Upper lobe of left lung (tissue), 6 donors: Measurements from ENCODE around the gene CLHC1. TPM values are rescaled to one million over a fixed set of nuclear protein-coding genes. Genes with fewer than 3 reads are reported as not detected.

Experiments
- ATAC-seq, 2 donors: fragments of 200-7000 bp; cut with Tn5 transposase; one replicate each; pipeline ENCODE4 v1.9.1; 2022; ENCODE audit warnings: mild to moderate bottlenecking in 2 of 2, moderate library complexity in 2 of 2; ENCODE audit not compliant: low FRiP score in 2 of 2
- DNase-seq, 2 donors: peaks; one replicate each; pipeline ENCODE4 v3.0.0-alpha.2; 2019 to 2020
- H3K27ac ChIP-seq, 4 donors: fragments of 200-600 bp; sonication (generic); one replicate each; pipeline ENCODE4 v1.5.1; 2016 to 2019
- H3K27me3 ChIP-seq, 4 donors: fragments of 200-600 bp; sonication (generic); one replicate each; pipeline ENCODE4 v1.5.1; 2017 to 2019
- H3K36me3 ChIP-seq, 4 donors: fragments of 200-600 bp; sonication (generic); one replicate each; pipeline ENCODE4 v1.5.1; 2016 to 2019
- H3K4me1 ChIP-seq, 4 donors: fragments of 200-600 bp; sonication (generic); one replicate each; pipeline ENCODE4 v1.5.1; 2018 to 2019
- H3K4me3 ChIP-seq, 4 donors: fragments of 200-600 bp; sonication (generic); one replicate each; pipeline ENCODE4 v1.5.1; 2017 to 2019; ENCODE audit warnings: mild to moderate bottlenecking in 2 of 4, moderate library complexity in 1 of 4
- H3K9me3 ChIP-seq, 4 donors: fragments of 200-600 bp; sonication (generic); one replicate each; pipeline ENCODE4 v1.5.1; 2018 to 2019
- EP300 ChIP-seq, 4 donors: sonication (generic); formaldehyde crosslinking; IDR thresholded peaks; one replicate each; pipeline ENCODE4 v1.5.1; 2017; ENCODE audit warnings: antibody characterized with exemption in 4 of 4, control low read depth in 2 of 4
- POLR2A ChIP-seq, 4 donors: fragments of 450-650 bp; IDR thresholded peaks; one replicate each; pipeline ENCODE4 v1.5.1; 2016 to 2017; ENCODE audit warnings: antibody characterized with exemption in 4 of 4, mild to moderate bottlenecking in 2 of 4
- POLR2AphosphoS5 ChIP-seq, 2 donors: sonication (generic); formaldehyde crosslinking; IDR thresholded peaks; one replicate each; pipeline ENCODE4 v1.5.1; 2017; ENCODE audit warnings: antibody characterized with exemption in 2 of 2
- WGBS, 2 donors: methylation state at CpG; one replicate each; pipeline ENCODE4 v1.1.5; 2017 to 2018; 5-methylcytosine and 5-hydroxymethylcytosine counted together
- total RNA-seq, 6 donors: library from RNA; depleted of rRNA in 4 of 6; stranded (reverse); fragments of >200 nt in 4 of 6; gene quantifications; one replicate each; pipeline versions ENCODE4 v1.1.0 to v1.2.1, GENCODE V29; 2016 to 2021
- TF ChIP-seq, protein P1 (sequence below), 6 experiments: fragments of 450-650 bp in 4 of 6; fragments of 200-600 bp in 2 of 6; sonication (generic) in 2 of 6; IDR thresholded peaks; one replicate each; pipeline ENCODE4 v1.5.1; 2016 to 2019; ENCODE audit warnings: antibody characterized with exemption in 6 of 6
- donor health status: DM: no; HTN: no; CAD: no; lungs with moderate emphysema.
- donor health status: DM: no; HTN: yes; CAD: no; lungs with severe emphysema.

Gene CLHC1
- total RNA-seq, 6 donors from 2014 or later: 3.7 to 27.1 (median 11.9) TPM

DNA sequence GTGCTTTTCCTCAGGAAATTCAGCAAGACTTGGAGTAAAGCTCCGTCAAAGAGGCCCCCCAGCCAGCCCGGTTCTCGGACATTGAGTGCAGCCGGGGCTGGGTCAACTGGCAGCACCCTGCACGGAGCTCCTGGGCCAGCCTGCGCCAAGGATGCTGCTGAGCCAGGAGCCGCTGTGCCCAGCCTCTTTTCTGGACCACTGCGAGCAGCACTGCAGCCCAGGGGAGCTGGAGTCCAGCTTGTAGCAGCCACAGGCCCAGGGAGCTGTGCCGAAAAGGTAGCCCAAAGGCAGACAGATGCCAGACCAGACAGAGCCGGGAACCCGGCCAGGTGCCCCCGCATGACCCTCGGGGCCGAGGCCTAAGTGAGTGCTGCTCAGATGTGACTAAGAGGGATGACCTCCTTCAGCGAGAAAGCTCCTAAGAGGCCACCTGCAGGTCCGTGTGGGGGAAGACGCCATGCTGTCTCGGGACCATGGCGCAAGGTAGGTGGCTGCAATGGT lies 7.3 kb downstream of the CLHC1 start:
- ATAC-seq (no peak), DNase-seq (peak in 1 of 2 donors; percentile 74)

DNA sequence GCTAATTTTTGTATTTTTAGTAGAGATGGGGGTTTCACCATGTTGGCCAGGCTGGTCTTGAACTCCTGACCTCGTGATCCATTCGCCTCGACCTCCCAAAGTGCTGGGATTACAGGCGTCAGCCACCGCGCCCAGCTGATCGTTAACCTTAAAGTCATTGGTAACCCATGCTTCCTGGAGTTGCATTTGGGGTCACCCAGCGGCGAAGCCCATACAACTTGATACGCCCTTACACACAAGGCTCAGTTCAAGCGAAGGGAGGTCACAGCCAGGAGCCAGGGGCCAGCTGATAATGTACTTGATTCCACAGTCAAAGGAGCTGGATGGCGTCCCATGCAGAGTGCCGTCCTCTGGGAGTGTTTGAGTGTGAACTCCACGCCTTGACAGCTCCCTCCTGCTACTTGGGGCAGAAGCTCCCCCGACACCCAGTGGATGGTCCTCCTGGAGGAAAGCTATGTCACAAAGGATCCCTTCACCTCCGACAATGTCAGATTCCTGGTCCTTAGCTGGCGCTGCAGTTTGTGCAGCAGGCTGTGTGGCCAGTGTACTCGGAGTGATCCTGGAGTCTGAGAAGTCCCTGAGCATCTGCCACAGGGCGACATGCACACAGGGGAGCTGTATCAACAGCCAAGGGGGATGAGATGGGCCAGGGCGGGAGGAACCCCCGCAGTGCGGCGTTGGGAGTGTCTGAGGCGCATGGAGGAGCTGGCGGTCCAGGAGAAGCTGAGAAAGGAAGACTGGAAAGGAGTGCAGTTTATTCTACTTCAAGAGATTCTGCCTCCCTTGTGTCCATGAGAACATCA lies 7.9 kb downstream of the CLHC1 start:
- 93 to 95% methylated on average over 25 of the region's 25 CpGs for WGBS, 2 donors
- TF ChIP-seq POLR2AphosphoS5 (IDR thresholded peaks at IDR 0.05) (no peak), POLR2A (IDR thresholded peaks at IDR 0.05) (no peak), EP300 (IDR thresholded peaks at IDR 0.05) (no peak)
- TF ChIP-seq, protein P1, sequence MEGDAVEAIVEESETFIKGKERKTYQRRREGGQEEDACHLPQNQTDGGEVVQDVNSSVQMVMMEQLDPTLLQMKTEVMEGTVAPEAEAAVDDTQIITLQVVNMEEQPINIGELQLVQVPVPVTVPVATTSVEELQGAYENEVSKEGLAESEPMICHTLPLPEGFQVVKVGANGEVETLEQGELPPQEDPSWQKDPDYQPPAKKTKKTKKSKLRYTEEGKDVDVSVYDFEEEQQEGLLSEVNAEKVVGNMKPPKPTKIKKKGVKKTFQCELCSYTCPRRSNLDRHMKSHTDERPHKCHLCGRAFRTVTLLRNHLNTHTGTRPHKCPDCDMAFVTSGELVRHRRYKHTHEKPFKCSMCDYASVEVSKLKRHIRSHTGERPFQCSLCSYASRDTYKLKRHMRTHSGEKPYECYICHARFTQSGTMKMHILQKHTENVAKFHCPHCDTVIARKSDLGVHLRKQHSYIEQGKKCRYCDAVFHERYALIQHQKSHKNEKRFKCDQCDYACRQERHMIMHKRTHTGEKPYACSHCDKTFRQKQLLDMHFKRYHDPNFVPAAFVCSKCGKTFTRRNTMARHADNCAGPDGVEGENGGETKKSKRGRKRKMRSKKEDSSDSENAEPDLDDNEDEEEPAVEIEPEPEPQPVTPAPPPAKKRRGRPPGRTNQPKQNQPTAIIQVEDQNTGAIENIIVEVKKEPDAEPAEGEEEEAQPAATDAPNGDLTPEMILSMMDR (IDR thresholded peaks at IDR 0.05): no peak
- H3K36me3 ChIP-seq: no peaks in the 10 kb centered on the region
- H3K4me1 ChIP-seq: peaks cover 6 to 21% (median 17%) of the 10 kb centered on the region in 4 donors
- no peaks in the 10 kb centered on the region for H3K27me3 ChIP-seq
- H3K4me3 ChIP-seq: peak overlapping the region in 3 of 4 donors; percentile 65 to 84 (median 75)
- H3K27ac ChIP-seq: peak overlapping the region; percentile 89 to 96 (median 92)
- peak; percentile 1 to 51 for ATAC-seq
- no peaks in the 10 kb centered on the region for H3K9me3 ChIP-seq
- DNase-seq: peak in 1 of 2 donors; percentile 62

More for the DNA sequence above, 7.3 kb downstream of the CLHC1 start:
- Histone ChIP-seq H3K9me3 (no peaks in the 10 kb centered on the region), H3K27ac (peak overlapping the region in 1 of 4 donors; percentile 96), H3K4me1 (peaks cover 6 to 21% (median 17%) of the 10 kb centered on the region in 4 donors), H3K36me3 (no peaks in the 10 kb centered on the region), H3K4me3 (no peak overlapping the region), H3K27me3 (no peaks in the 10 kb centered on the region)
- TF ChIP-seq, protein P1 (IDR thresholded peaks at IDR 0.05): no peak
- TF ChIP-seq POLR2A (IDR thresholded peaks at IDR 0.05) (no peak), POLR2AphosphoS5 (IDR thresholded peaks at IDR 0.05) (no peak), EP300 (IDR thresholded peaks at IDR 0.05) (no peak)
- 79% methylated on average over 5 to 17 of the region's 19 CpGs for WGBS, 2 donors

DNA sequence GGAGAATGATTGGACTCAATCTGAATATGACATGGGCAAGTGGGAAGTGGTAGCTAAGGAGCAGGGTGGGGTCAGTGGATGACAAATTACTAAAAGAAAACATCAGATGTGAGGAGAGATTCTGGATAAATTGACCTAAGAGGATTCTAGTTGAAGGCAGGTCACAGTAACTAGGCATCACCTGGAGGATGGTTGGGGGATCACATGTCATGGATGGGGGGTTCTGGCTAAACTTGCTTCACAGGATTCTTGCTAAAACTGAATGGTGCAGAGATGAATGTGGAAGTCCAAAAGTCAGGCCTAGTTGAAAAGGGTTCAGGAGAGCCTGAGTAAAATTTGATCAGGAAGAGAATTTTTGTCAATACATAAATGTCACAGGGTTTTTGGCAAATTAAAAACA lies 18.3 kb downstream of the CLHC1 start:
- no peak for ATAC-seq
- TF ChIP-seq, protein P1 (IDR thresholded peaks at IDR 0.05): no peak
- TF ChIP-seq EP300 (IDR thresholded peaks at IDR 0.05) (no peak), POLR2A (IDR thresholded peaks at IDR 0.05) (no peak), POLR2AphosphoS5 (IDR thresholded peaks at IDR 0.05) (no peak)
- no peaks in the 10 kb centered on the region for H3K36me3 ChIP-seq
- no peaks in the 10 kb centered on the region for H3K27me3 ChIP-seq
- H3K27ac ChIP-seq: no peak overlapping the region
- H3K4me1 ChIP-seq: no peaks in the 10 kb centered on the region
- no peak for DNase-seq
- no peak overlapping the region for H3K4me3 ChIP-seq
- no peaks in the 10 kb centered on the region for H3K9me3 ChIP-seq

DNA sequence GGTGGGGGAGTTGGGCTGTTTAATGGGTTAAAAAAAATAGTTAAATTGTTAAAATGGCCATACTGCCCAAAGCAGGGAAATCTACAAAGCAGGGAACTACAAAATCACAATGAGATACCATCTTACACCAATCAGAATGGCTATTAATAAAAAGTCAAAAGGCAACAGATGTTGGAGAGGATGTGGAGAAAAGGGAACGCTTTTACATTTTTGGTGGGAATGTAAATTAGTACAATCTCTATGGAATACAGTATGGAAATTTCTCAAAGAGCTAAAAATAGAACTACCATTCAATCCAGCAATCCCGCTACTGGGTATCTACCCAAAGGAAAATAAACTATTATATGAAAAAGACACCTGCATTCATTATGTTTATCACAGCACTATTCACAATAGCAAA lies 27.1 kb downstream of the CLHC1 start:
- 94 to 95% methylated on average over 2 of the region's 2 CpGs for WGBS, 2 donors
- TF ChIP-seq POLR2A (IDR thresholded peaks at IDR 0.05) (no peak), EP300 (IDR thresholded peaks at IDR 0.05) (no peak), POLR2AphosphoS5 (IDR thresholded peaks at IDR 0.05) (no peak)
- TF ChIP-seq, protein P1 (IDR thresholded peaks at IDR 0.05): no peak
- no peaks in the 10 kb centered on the region for H3K9me3 ChIP-seq
- peaks cover 0 to 9% (median 0%) of the 10 kb centered on the region in 4 donors for H3K36me3 ChIP-seq
- DNase-seq: no peak
- no peak overlapping the region for H3K27ac ChIP-seq
- no peaks in the 10 kb centered on the region for H3K27me3 ChIP-seq
- no peak for ATAC-seq
- H3K4me1 ChIP-seq: no peaks in the 10 kb centered on the region
- no peak overlapping the region for H3K4me3 ChIP-seq
